Astrocyte of the cerebellum (primary cell): Measurements from ENCODE around the gene CCDC136.
A peak's percentile ranks its signal among the peaks of the same experiment; 100 is the strongest.

ENCODE experiments used
- DNase-seq: peaks from one replicate; pipeline ENCODE4 v3.0.0-alpha.2; 2011; ENCODE audit warnings: low read depth
- H3K4me3 ChIP-seq: 2 replicates; pipeline ENCODE4 v1.5.1; 2011; ENCODE audit warnings: mild to moderate bottlenecking, low read depth, low read length, moderate library complexity
- CTCF ChIP-seq: IDR thresholded peaks from 2 replicates; pipeline ENCODE4 v1.5.1; 2012; ENCODE audit warnings: low read length, low read depth, moderate library complexity, mild to moderate bottlenecking; ENCODE audit errors: missing control alignments
- in situ Hi-C: cut with HindIII; loops from 2 replicates; pipeline ENCODE4 v1.10.0; 2017; ENCODE audit warnings: low sequenced_read_pairs

Gene CCDC136

GRCh38 chr7:128833946-128834325, 42.2 kb downstream of the CCDC136 start:
- in situ Hi-C loops: no loop called here
- DNase-seq: no peak
- TF ChIP-seq CTCF: no peak
- H3K4me3 ChIP-seq: peak overlapping the region; percentile 87

GRCh38 chr7:128835231-128835751, 43.5 kb downstream of the CCDC136 start:
- no peak for DNase-seq
- in situ Hi-C loops: no loop called here
- no peak for TF ChIP-seq CTCF
- no peak overlapping the region for H3K4me3 ChIP-seq

- no peak for DNase-seq
- no peak overlapping the region for H3K4me3 ChIP-seq
- TF ChIP-seq CTCF: no peak
- in situ Hi-C loops: no loop called here
These were observed 44.2 kb downstream of the CCDC136 start for GRCh38 chr7:128835790-128836641.

GRCh38 chr7:128836729-128837348, 45.1 kb downstream of the CCDC136 start:
- in situ Hi-C loops: no loop called here
- TF ChIP-seq CTCF: no peak

GRCh38 chr7:128837521-128837921, 45.8 kb downstream of the CCDC136 start:
- H3K4me3 ChIP-seq: no peak overlapping the region
- TF ChIP-seq CTCF: no peak
- in situ Hi-C loops: no loop called here
- DNase-seq: no peak

More at GRCh38 chr7:128836729-128837348, 45.1 kb downstream of the CCDC136 start:
- no peak for DNase-seq
- H3K4me3 ChIP-seq: no peak overlapping the region

- in situ Hi-C loops: no loop called here
- H3K4me3 ChIP-seq: no peak overlapping the region
- DNase-seq: no peak
- no peak for TF ChIP-seq CTCF
These were observed 46.5 kb downstream of the CCDC136 start for GRCh38 chr7:128838109-128838779.
